HG03354 (cell line): ENCODE measurements around the gene RERGL.
"Not testable (repeated sequence)": the region's sequence is repeated elsewhere in the genome, so short reads cannot be mapped to it uniquely, and the experiment has no call there.

Experiments
- ATAC-seq: cut with Tn5 transposase; IDR thresholded peaks from one replicate; pipeline ENCODE4 v1.9.1; 2021; ENCODE audit warnings: mild to moderate bottlenecking; ENCODE audit not compliant: unreplicated experiment, poor library complexity, severe bottlenecking

The RERGL gene, protein sequence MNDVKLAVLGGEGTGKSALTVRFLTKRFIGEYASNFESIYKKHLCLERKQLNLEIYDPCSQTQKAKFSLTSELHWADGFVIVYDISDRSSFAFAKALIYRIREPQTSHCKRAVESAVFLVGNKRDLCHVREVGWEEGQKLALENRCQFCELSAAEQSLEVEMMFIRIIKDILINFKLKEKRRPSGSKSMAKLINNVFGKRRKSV

GRCh38 chr12:18090093-18090492 lies at the start of gene RERGL:
RERGL (minus strand) TSS chr12:18090193; CDS start chr12:18090140, 53 bp downstream.
- ATAC-seq, result no peak

DNA sequence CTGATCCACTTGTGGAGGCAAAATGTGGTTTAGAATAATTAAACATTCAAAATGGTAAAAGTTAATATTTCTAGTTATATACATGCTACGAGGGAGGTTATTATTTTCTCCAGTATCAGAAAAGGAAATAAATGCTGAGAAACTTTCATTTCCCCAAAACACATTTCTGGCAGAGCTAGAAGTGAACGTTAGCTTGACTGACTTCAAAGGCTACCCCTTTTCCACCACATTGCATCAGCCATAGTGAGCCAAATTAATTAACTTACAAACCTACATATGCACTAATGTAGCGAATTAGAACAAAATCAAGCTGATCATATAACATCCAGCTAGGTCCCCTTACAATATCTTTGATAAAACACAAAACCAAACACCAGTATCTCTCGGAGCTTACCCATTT lies 49.3 kb upstream of the RERGL start:
- ATAC-seq, result no peak

GRCh38 chr12:18135509-18135908 lies 45.5 kb upstream of the RERGL start:
- no peak for ATAC-seq

DNA sequence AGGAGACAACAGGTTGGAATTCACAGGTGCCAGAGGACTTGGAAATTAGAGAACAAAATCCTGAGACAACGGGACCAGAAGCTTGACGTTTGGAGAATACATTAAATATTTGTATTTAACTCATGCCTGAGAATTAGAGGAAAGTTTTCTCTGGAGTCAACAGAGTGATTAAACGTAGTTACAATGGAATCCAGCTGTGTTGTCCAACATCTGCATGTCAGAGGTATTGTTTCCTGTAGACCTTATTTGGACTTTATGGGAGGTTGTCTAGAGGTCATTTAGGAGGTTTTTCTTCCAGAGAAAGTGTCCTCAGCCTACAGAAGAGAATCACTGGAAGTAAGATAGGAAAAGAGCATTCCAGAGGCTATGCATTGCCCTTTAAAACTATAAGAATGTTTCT lies 45.1 kb upstream of the RERGL start:
- ATAC-seq, result no peak

DNA sequence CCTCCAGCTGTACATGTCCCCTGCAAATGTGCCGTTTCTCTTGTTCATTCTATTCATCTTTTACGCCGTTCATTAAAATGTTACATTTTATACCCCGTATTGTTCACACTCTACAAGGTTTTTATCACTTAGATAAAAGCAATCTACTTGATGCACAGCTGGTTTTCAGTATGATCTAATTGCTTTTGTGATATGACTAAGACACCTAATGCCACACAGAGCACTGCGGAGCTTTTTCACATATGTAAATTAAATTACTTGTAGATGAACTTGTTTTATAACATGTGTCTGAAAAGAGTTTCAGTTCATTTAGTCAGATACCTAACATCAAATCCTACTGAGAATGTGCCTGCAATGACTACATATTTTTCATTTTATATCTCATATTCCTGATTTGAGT lies 40.9 kb upstream of the RERGL start:
- no peak for ATAC-seq

DNA sequence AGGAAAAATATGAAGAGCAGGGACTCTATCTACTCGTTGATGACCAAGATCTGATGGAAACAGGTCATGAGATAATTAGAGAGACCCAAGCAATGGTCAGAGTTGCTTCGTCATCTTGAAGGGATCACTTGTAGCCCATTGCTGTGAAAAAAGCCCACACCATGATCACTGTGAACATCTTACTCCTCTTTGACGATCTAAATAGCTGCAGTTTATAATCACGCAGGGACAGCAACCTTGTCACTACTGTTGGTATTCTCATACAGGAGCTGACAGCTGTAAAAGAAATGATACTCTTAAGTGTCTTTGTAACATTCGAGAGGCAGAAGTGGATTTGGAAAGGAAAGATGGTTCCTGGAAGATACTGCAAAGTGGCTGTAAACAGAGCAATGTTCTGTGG lies 33.7 kb upstream of the RERGL start:
- no peak for ATAC-seq

DNA sequence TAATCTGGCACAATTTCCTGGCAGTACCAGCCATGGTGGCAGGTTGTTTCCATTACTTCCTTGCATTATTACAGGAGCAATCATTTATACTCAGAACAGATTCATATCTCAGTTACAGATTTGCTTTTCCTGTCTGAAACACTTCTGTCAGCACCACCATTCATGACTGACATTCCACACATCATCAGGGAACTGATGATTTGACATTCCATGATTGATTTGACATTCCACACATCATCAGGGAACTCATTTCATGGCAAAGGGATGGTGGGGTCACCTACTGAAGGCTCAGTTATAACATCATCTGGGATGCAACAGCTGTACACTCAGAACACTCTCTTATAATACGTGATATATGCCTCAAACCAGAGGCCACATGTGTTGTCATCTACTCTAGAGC lies 30.9 kb upstream of the RERGL start:
- no peak for ATAC-seq

- no peak for ATAC-seq
Measured at GRCh38 chr12:18108611-18109010, 18.6 kb upstream of the RERGL start.

DNA sequence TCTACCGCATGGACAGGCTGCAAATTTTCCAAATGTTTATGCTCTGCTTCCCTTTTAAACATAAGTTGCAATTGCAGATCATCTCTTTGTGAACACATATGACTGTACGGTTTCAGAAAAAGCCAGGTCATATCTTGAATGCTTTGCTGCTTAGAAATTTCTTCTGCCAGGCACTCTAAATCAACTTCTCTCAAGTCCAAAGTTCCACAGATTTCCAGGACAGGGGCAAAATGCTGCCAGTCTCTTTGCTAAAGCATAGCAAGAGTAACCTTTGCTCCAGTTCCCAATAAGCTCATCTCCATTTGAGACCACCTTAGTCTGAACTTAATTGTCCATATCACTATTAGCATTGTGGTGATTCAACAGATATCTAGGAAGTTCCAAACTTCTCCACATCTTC lies 13.6 kb upstream of the RERGL start:
- ATAC-seq, result no peak

DNA sequence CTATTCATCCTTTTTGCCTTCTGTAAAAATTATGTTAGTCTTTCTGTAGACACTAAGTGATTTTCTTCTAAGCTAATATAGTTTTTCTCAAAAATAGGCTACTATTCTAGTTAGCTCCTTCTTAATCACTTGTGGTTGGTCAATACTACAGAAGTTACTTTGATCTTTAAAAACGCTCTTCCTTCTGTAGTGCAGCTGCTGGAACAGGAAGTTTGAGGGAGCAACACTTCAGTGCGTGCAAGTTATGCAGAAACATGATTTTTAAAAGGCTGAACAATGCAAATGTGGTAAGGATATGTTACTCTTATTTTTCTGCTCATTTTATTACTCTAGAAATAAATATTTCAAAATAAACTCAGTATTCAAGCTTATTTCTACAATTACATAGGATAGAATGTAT lies 11.1 kb upstream of the RERGL start:
- ATAC-seq, result no peak

DNA sequence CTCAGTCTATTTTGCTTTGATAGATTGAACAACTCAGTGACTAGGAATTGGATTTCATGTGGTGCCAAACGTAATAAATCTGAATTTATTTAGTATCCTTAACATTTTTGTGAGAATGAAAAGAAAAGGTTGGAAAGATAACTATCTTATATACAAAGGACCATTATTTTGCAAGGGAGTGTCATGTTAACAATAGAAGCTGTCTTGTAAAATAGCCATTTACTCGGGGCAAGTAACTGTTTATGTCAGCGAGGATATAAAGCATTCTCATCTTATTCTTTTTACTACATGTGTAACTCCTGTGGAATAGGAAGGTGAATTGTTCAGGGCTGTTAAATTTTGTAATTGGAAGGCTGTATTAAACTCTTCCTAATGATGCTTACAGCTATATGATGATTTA lies 5.9 kb downstream of the RERGL start:
- ATAC-seq, result no peak

DNA sequence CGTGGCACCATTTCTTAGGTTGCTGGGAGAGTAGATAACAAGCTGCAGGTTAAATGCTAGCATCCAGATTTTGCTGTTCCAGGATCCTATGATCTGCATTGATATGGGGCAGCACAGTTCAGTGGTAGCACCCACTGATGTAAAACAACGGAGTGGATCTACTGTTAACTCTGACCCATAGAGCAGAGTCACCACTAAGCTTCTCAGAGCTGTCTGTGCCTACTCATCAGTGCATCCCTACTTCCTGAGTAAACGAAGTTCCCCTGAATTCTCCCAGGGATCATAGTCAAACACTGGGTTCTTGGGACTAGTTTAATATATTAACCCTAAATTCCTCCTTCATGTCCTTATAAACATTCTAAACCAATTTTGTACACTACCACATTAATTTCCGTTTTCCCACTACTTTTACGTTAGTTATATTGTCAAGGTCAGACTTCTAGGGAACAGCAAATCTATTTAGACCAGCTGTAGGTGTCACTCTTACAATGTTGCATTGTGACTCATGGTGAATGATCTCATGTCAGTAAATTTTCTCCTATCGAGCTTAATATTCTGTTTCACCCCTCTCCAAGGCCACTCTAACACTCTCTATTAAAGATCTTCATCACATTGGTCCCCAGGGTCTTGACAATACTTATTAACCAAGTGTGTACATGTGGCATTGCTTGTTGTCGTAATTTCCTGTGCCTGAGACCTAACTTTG lies 10.3 kb downstream of the RERGL start:
- ATAC-seq, result no peak

DNA sequence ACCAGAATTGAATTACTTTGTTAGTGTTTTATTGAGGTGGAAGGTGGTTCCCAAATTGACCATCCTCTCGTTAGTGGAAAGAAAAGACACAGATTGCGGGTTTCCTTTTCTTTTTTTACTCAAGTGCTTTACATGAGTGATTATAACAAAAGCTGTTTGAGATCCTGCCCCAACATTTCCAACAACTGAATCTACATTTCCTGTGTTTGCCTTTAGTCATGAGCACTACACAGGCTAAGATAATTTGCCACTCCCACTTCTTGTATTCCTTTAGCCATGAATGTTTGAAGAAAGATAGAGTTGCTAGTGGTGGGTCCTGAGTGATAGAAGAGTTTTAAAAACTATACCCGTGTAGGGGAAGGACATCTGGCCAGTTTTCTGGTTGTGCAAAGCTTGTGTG lies 16.0 kb downstream of the RERGL start:
- no peak for ATAC-seq

DNA sequence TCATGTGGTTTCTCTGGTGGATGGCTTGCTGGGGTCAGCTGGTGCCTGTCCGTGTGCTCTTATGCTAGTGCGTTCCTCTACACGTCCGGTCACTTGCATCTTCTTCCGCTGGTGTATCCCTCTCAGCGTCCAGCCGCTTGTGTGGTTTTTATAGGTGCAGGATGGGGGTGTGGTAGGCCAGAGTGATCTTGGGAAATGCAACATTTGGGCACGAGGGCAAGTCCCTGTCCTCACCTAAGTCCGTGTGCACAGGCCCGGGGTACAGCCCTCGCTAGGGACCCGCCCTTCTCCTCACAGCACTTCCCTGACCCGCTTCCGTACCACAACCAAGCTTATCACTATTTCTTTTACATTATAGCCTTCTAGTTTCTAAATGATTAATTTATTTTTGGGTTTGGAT lies 17.3 kb downstream of the RERGL start:
- ATAC-seq, result no peak

DNA sequence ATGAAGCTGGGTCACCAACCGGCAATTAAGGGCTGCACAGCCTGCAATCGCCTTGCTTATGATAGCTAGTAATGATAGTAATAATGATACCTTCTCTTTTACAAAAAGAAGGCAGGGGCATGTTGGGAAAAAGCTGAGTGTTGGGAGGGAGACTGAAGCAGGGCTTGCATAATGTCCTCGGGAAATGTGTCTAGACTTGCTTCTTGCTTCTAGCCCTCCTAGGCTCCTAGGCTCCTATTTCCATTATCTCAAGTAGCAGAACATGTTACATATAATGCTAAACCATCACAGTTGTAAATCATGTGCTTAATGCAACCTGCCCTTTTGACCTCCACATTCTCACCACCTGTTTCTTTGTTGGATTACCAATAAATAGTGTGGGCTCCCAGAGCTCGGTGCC lies 18.7 kb downstream of the RERGL start:
- ATAC-seq, result no peak

DNA sequence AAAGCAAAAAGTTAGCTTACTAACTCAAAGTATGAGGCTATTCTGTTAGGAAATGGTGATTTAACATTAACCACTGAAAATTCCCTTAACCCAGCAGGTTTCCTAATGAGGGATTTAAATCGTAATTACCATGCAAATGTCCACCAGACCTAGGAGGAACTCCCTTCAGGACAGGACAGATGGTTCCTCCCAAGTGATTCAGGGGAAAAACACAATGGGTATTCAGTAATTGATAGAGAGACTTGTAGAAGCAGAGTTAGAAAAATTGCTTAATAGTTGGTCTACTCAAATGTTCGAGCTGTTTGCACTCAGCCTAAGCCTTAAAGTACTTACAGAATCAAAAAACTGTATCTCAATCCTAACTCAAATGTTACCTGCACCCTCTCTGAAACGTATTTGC lies 21.6 kb downstream of the RERGL start:
- ATAC-seq, result no peak

DNA sequence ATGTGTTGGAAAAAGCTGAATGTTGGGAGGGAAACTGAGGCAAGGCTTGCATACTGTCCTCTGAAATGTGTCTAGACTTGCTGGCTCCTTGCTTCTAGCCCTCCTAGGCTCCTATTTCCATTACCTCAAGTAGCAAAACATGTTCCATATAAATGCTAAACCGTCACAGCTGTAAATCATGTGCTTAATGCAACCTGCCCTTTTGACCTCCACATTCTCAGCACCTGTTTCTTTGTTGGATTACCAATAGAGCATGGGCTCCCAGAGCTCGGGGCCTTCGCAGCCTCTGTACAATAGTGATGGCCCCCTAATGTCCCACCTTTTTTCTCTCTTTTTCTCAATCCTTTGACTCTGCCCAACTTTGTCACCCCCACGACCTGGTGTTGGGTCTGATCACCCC lies 23.3 kb downstream of the RERGL start:
- ATAC-seq, result no peak

DNA sequence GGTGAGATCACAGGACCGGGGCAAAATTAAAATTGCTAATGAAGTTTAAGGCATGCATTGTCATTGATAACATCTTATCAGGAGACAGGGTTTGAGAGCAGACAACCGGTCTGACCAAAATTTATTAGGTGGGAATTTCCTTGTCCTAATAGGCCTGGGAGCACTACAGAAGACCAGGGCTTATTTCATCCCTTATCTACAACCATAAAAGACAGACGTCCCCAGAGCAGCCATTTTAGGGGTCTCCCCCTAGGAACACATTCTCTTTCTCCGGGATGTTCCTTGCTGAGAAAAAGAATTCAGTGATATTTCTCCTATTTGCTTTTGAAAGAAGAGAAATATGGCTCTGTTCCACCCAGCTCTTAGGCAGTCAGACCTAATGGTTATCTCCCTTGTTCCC lies 27.1 kb downstream of the RERGL start:
- ATAC-seq, result not testable (repeated sequence)

DNA sequence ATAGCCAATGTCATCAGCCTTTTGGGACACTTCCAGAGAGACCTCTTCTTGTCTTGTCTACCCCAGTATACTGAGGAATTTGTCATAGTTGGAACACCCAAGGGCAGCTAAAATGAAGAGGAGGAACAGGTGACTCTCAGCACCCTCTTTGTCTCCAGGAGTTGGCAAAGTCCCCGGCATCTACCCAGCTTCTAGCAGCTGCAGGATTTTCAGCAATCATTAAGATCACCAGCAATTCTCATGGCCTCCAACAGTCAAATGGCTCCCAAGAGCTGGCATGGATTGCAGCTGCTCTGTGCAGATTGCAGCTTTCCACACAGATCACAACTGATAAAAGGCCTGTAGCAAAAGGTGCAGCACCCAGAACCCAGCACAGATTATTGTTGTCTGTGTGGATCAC lies 32.9 kb downstream of the RERGL start:
- ATAC-seq, result no peak

DNA sequence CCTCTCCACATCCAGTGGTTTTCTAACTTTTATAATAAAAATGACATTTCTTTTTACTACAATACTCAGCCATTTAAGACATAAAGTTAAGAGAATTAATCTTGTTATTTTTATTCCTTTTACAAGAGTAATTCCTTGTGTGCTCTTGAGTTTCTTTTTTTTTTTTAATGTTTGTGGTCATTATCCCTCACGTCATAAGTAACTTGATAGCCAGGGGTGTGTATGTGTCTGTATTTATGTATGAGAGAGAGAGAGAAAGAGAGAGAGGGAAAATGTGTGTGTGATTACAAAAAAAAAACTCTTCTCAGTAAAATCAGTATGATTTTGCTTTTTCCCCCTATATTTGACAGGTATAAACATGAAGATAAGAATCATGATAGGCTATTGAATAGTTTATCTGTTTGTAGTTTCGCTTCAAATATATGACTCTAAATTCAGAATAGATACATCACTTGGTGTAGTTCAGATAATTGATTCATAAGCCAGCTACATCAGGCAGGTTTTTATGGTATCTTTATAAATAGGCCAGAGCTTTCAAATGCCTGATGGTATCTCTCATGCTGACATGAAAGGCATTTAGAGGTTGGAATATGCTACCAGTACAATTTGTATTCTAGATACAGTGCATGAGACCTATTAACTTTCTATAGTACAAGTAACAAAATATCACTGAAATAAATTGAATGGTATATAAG lies 34.9 kb downstream of the RERGL start:
- no peak for ATAC-seq

GRCh38 chr12:18045446-18045992 lies 44.5 kb downstream of the RERGL start:
- no peak for ATAC-seq
